Stomach (tissue), 9 donors: ENCODE measurements around the gene CTRL. TPM values are rescaled to one million over a fixed set of nuclear protein-coding genes. Genes with fewer than 3 reads are reported as not detected.
A peak's percentile ranks its signal among the peaks of the same experiment; 100 is the strongest.

Source experiments
- DNase-seq, 2 donors: peaks; one replicate each; pipeline versions ENCODE4 v3.0.0 to v3.0.0-alpha.2; 2013 to 2019
- H3K27ac ChIP-seq, 5 donors: fragments of 200-600 bp in 4 of 5; sonication (generic) in 4 of 5; one replicate each; pipeline ENCODE4 v1.5.1; 2013 to 2019; ENCODE audit warnings: mild to moderate bottlenecking in 1 of 5, moderate library complexity in 1 of 5
- H3K27me3 ChIP-seq, 3 donors: fragments of 200-600 bp; sonication (generic); one replicate each; pipeline ENCODE4 v1.5.1; 2017 to 2019; ENCODE audit warnings: mixed run types in 1 of 3
- H3K36me3 ChIP-seq, 4 donors: fragments of 200-600 bp; sonication (generic); 1 replicate in 3 of 4; 2 replicates in 1 of 4; pipeline ENCODE4 v1.5.1; 2016 to 2019
- H3K4me1 ChIP-seq, 4 donors: fragments of 200-600 bp; sonication (generic); one replicate each; pipeline ENCODE4 v1.5.1; 2016 to 2019
- H3K4me3 ChIP-seq, 4 donors: fragments of 200-600 bp; sonication (generic) in 3 of 4; one replicate each; pipeline ENCODE4 v1.5.1; 2016 to 2019; ENCODE audit warnings: mild to moderate bottlenecking in 1 of 4
- H3K9me3 ChIP-seq, 4 donors: fragments of 200-600 bp; sonication (generic); one replicate each; pipeline ENCODE4 v1.5.1; 2016 to 2019
- EP300 ChIP-seq: sonication (generic); formaldehyde crosslinking; IDR thresholded peaks from one replicate; pipeline ENCODE4 v1.6.1; 2017; ENCODE audit warnings: antibody characterized with exemption
- POLR2A ChIP-seq, 4 donors: fragments of 450-650 bp; IDR thresholded peaks; one replicate each; pipeline ENCODE4 v1.6.1; 2016; ENCODE audit warnings: antibody characterized with exemption in 4 of 4, control low read depth in 2 of 4, mild to moderate bottlenecking in 1 of 4, moderate library complexity in 1 of 4
- POLR2AphosphoS5 ChIP-seq, 3 donors: sonication (generic); formaldehyde crosslinking; IDR thresholded peaks; one replicate each; pipeline ENCODE4 v1.6.1; 2016; ENCODE audit warnings: antibody characterized with exemption in 3 of 3
- WGBS, 5 donors: extraction: QIAGEN DNeasy Blood & Tissue Kit in 3 of 5; methylation state at CpG; one replicate each; pipeline versions ENCODE4 v1.1.5 to v1.1.7; 2013 to 2018; 5-methylcytosine and 5-hydroxymethylcytosine counted together
- intact Hi-C: fragments of 100-400 bp; cut with DNase I; formaldehyde crosslinking; loops from one replicate; pipeline ENCODE4 v1.15.1; 2023; ENCODE audit warnings: low total_unique reads
- polyA plus RNA-seq, 3 donors: library from polyadenylated mRNA; stranded (reverse); fragments of 200-250 nt; gene quantifications; one replicate each; pipeline ENCODE4 v1.2.3, GENCODE V29; 2013
- total RNA-seq, 5 donors: library from RNA; depleted of rRNA; stranded (reverse); fragments of >200 nt; gene quantifications; one replicate each; pipeline versions ENCODE4 v1.1.0 to v1.2.3, GENCODE V29; 2014 to 2016
- TF ChIP-seq, protein P1 (sequence below), 7 experiments: fragments of 450-650 bp in 4 of 7; fragments of 200-600 bp in 3 of 7; sonication (generic) in 3 of 7; IDR thresholded peaks; one replicate each; pipeline ENCODE4 v1.5.1; 2016 to 2019; ENCODE audit warnings: antibody characterized with exemption in 7 of 7, control low read depth in 2 of 7, mild to moderate bottlenecking in 1 of 7
- donor health status: healthy with polysubstance abuse.
- donor health status: Bipolar disorder and iron deficiency.
- donor health status: healthy.

The CTRL gene
- total and polyA plus RNA-seq, 8 donors, result 0.37 to 11.0 (median 2.1) TPM; not detected in 1

DNA sequence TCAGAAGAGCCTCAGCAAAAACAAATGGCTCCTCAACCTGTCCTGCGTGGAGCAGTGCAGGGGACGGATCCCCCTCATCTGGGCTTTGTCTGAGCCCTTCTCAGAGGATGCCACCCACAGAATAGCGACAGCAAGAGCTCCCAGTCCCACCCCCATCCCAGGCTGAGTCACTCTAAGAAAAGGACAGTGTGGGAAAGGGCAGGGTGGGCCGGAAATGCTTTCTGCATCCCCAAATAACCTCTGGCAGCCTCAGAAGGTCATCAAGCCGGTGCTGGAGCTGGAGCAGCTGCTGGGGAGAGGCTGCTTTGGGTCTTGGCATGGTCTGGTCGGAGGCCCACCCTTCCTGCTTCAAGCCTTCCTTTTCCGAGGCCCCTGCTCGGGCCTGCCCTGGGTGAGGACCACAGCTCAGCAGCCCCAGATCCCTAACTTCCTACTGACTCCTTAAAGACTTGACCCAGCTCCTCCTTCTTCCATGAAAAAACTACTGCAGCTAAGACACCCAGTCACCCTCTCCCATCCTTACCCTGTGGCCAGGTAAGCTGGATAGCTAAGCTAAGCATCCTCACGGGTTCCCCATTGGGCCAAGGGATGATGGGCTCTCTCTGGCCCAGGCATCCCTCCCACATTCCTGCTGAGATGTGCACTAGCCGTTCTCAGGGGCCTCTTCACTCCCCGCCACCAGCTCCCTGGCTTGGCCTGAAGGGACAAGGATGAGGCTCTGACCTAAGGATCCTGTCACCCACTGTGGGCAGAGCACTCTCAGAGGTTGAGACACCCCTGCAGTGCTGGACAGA, 28.1 kb upstream of the CTRL start:
- H3K27me3 ChIP-seq, result no peaks in the 10 kb centered on the region
- H3K27ac ChIP-seq, result peak overlapping the region; percentile 32 to 80 (median 72)
- peak in 1 of 2 donors; percentile 66 for DNase-seq
- H3K9me3 ChIP-seq, result no peaks in the 10 kb centered on the region
- H3K4me3 ChIP-seq, result no peak overlapping the region
- peaks cover 44 to 61% (median 57%) of the 10 kb centered on the region in 4 donors for H3K4me1 ChIP-seq
- TF ChIP-seq EP300, result peak; percentile 27
- peak in 2 of 3 donors; percentile 18 to 76 for TF ChIP-seq POLR2AphosphoS5 (IDR thresholded peaks at IDR 0.05)
- TF ChIP-seq, protein P1, sequence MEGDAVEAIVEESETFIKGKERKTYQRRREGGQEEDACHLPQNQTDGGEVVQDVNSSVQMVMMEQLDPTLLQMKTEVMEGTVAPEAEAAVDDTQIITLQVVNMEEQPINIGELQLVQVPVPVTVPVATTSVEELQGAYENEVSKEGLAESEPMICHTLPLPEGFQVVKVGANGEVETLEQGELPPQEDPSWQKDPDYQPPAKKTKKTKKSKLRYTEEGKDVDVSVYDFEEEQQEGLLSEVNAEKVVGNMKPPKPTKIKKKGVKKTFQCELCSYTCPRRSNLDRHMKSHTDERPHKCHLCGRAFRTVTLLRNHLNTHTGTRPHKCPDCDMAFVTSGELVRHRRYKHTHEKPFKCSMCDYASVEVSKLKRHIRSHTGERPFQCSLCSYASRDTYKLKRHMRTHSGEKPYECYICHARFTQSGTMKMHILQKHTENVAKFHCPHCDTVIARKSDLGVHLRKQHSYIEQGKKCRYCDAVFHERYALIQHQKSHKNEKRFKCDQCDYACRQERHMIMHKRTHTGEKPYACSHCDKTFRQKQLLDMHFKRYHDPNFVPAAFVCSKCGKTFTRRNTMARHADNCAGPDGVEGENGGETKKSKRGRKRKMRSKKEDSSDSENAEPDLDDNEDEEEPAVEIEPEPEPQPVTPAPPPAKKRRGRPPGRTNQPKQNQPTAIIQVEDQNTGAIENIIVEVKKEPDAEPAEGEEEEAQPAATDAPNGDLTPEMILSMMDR (IDR thresholded peaks at IDR 0.05), result no peak
- intact Hi-C loops, result no loop called here
- H3K36me3 ChIP-seq, result peaks cover 48 to 86% (median 78%) of the 10 kb centered on the region in 4 donors
- 59 to 70% (median 68%) methylated on average over 9 to 11 of the region's 11 CpGs for WGBS, 5 donors

DNA sequence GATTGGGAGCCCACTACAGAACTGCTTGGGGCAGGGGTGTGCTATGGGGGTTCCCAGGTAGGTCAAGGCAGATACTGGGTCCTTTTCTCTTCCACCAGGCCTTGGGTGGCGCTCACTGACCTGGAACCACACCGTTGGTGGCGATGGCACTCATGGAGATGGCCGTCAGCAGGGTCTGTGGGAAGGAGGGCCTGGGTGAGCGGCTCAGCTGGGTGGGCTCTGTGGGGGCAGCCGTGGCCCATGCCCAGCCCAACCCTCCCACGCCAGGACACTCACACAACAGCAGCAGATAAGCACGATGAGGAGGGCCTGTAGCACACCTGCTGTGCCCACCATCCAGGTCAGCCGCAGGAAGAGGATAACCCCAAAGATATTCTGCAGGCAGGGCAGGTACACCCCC, 26.0 kb upstream of the CTRL start:
- WGBS, 5 donors, result 89 to 97% (median 95%) methylated on average over 5 to 9 of the region's 9 CpGs
- H3K36me3 ChIP-seq, result peaks cover 48 to 98% (median 90%) of the 10 kb centered on the region in 4 donors

GRCh38 chr16:67954421-67955196, 22.9 kb upstream of the CTRL start:
- no peak for DNase-seq
- TF ChIP-seq EP300 (no peak), POLR2AphosphoS5 (IDR thresholded peaks at IDR 0.05) (no peak), POLR2A (IDR thresholded peaks at IDR 0.05) (no peak)
- TF ChIP-seq, protein P1 (IDR thresholded peaks at IDR 0.05), result no peak
- Histone ChIP-seq H3K9me3 (no peaks in the 10 kb centered on the region), H3K4me1 (peaks cover 4 to 33% (median 23%) of the 10 kb centered on the region in 4 donors), H3K4me3 (no peak overlapping the region), H3K36me3 (peaks cover 49 to 98% (median 89%) of the 10 kb centered on the region in 4 donors), H3K27me3 (no peaks in the 10 kb centered on the region), H3K27ac (peak overlapping the region in 2 of 5 donors; percentile 26 to 48)
- intact Hi-C loops, result no loop called here
- WGBS, 5 donors, result 80 to 88% (median 85%) methylated on average over 10 of the region's 10 CpGs

More for the DNA sequence above, 26.0 kb upstream of the CTRL start:
- H3K4me1 ChIP-seq, result peaks cover 26 to 50% (median 38%) of the 10 kb centered on the region in 4 donors
- no peak overlapping the region for H3K4me3 ChIP-seq
- no peaks in the 10 kb centered on the region for H3K9me3 ChIP-seq
- no peak for TF ChIP-seq POLR2AphosphoS5 (IDR thresholded peaks at IDR 0.05)
- no peak for TF ChIP-seq POLR2A (IDR thresholded peaks at IDR 0.05)
- TF ChIP-seq EP300, result no peak
- TF ChIP-seq, protein P1 (IDR thresholded peaks at IDR 0.05), result no peak
- intact Hi-C loops, result no loop called here
- no peak for DNase-seq
- no peaks in the 10 kb centered on the region for H3K27me3 ChIP-seq
- peak overlapping the region in 2 of 5 donors; percentile 72 to 80 for H3K27ac ChIP-seq

DNA sequence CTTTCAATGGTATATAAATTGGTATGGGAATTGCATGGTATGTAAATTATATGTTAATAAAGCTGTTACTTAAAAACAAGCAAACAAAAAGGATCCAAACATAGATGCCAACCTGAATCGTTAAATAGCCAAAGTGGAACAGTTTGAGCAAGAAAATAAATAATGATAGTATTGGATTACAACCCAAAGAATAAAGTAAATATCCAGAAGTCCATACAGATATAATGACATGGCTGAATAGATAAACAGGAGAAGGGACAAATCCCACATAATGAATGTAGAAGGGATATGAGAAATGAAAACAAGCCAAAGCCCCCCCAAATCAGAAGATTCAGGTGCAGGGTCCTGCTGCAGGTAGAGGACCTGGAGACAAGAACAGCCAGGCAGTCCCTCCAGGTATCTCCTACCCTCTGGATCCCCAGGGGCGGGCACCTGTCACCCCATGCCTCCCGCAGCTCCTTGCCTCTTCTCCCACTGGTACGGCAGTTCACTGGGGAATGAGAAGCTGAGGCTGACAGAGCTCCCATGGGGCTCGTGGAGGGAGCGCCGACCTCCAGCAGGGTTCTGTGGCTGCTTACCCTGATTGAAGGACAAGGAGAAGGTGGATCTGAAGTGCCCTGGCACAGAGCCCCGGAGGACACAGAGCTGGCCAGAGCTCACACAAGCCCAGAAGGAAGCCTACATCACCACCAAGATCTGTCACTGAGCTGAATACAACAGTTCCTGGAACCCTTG, 22.1 kb upstream of the CTRL start:
- 77 to 85% (median 82%) methylated on average over 8 of the region's 8 CpGs for WGBS, 5 donors
- Histone ChIP-seq H3K4me1 (peaks cover 0 to 25% (median 17%) of the 10 kb centered on the region in 4 donors), H3K27ac (peak overlapping the region in 2 of 5 donors; percentile 26 to 48), H3K27me3 (no peaks in the 10 kb centered on the region), H3K4me3 (no peak overlapping the region), H3K9me3 (no peaks in the 10 kb centered on the region), H3K36me3 (peaks cover 57 to 98% (median 89%) of the 10 kb centered on the region in 4 donors)
- no peak for DNase-seq
- TF ChIP-seq EP300 (no peak), POLR2AphosphoS5 (IDR thresholded peaks at IDR 0.05) (no peak), POLR2A (IDR thresholded peaks at IDR 0.05) (no peak)
- TF ChIP-seq, protein P1 (IDR thresholded peaks at IDR 0.05), result no peak
- intact Hi-C loops, result no loop called here
